GM18951 (cell line): ENCODE measurements around the gene SLC6A12.
"Not testable (repeated sequence)": the region's sequence is repeated elsewhere in the genome, so short reads cannot be mapped to it uniquely, and the experiment has no call there.

ENCODE experiments used
- POLR2A ChIP-seq: IDR thresholded peaks from 4 replicates; pipeline ENCODE4 v1.6.1; 2011; ENCODE audit warnings: mild to moderate bottlenecking; ENCODE audit not compliant: insufficient read length, insufficient read depth; ENCODE audit errors: extremely low read depth
- in situ Hi-C: fragments of 300-500 bp; cut with MboI; formaldehyde crosslinking; loops from one replicate; pipeline ENCODE4 v1.12.0; 2022; ENCODE audit warnings: low sequenced_read_pairs, mixed read lengths, inconsistent platforms; ENCODE audit not compliant: unreplicated experiment

SLC6A12 gene

DNA sequence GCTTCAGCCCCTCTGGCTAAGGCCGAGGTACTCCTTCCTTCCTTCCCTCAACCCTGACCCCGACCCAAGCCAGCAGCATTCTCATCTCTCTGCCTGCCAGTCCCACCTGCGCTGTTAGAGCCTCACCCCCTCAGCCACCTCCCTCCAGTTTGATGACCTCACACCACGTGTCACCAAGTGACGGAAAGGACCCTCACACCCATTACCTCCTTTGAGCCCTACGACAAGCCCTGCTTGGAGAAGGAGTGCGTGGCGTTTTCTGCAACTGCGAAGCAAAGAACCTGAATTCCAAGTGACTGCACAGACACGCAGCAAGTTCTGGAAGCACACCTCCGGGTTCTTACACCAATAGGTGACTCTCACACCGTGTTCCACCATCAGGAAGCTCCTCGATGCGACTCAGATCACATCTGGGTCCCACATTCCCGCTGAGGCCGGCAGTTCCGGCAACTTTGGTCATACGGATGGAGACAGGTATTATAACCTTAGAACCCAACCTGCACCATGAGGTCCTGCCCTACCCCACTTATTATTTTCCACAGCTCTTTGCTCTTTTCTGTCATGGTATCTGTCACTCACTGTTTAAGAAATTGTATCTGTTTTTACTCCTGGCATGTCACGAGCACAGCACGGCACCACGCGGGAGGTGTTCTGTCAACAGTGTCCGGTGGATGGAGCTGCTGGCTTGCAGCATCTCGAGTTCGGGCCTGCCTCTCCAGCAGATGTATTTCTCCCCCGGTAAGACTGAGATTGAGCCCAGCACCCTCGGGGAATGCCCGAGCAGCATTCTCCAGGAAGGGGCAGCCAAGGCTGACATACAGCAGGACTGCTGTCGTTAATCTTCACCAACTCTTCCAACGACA is 5.0 kb upstream of the SLC6A12 start:
- TF ChIP-seq POLR2A = no peak
- in situ Hi-C loops = no loop called here

GRCh38 chr12:218221-218620 is 4.3 kb upstream of the SLC6A12 start:
- in situ Hi-C loops = no loop called here
- TF ChIP-seq POLR2A = no peak

DNA sequence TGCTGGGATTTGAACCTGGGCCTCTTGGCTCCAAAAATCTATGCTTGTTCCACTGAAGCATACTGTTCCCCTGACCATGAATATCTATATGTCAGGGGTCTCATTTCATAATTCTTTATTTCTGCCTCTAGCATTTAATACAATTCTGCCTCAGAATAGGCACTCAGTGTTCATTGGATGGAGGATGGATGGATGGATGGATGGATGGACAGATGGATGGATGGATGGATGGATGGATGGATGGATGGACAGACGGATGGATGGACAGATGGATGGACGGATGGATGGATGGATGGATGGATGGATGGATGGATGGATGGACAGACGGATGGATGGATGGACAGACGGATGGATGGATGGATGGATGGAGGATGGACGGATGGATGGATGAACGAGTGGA is 3.1 kb upstream of the SLC6A12 start:
- in situ Hi-C loops = not testable (repeated sequence)

GRCh38 chr12:215116-215515 is 1.2 kb upstream of the SLC6A12 start:
- in situ Hi-C loops = no loop called here
- no peak for TF ChIP-seq POLR2A

GRCh38 chr12:213527-213932 is 427 bp downstream of the SLC6A12 start:
- no peak for TF ChIP-seq POLR2A
- in situ Hi-C loops = no loop called here

- in situ Hi-C loops = no loop called here
- TF ChIP-seq POLR2A = no peak
Measured at GRCh38 chr12:212715-213526, 1.0 kb downstream of the SLC6A12 start.

- no peak for TF ChIP-seq POLR2A
- in situ Hi-C loops = no loop called here
Measured at GRCh38 chr12:212415-212714, 1.6 kb downstream of the SLC6A12 start.

- TF ChIP-seq POLR2A = no peak
- in situ Hi-C loops = no loop called here
Measured at GRCh38 chr12:211639-212414, 2.1 kb downstream of the SLC6A12 start.

GRCh38 chr12:211142-211465 is 2.9 kb downstream of the SLC6A12 start:
- TF ChIP-seq POLR2A = no peak
- in situ Hi-C loops = no loop called here

DNA sequence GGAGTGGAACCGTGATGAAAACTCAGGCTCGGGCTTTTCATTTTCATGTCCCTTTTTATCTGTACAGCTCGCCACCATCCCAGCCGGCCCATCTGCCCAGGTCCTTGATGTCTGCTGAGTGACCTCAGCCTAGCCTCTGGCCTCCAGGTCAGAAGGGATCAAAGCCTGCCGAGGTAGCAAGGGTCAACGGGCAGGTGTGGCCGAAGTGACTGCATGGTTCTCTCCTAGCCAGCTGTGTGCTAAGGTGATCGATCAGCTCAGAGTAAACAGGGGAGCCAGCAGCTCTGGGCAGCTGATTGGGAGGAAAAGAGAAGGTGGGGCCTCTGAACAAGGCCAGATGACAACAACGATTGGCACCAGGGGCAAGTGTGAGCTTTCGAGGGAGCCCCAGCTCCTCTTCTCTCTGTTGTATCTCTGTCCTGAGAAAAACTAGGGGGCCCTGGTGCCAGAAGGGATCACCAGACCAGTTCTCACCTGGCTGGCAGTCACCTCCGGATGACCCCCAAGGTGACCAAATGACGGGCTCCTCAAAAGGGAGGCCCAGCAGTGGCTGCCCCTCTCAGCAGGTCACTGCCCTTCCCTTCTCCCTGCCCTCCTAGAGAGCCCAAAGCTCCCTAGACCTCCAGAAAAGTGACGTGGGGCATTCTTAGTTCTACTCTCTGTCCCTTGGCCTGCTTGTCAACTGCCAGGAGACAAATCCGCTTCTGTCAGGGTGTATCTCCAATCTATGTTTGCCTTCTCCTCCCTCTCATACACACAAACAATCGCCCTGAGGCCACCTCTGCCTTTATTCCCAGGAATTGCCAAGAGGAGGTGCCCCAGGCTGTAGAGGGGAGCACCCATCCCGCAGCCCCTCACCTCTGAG is 3.4 kb downstream of the SLC6A12 start:
- TF ChIP-seq POLR2A = no peak
- in situ Hi-C loops = no loop called here

GRCh38 chr12:209851-210250 is 4.1 kb downstream of the SLC6A12 start:
- no peak for TF ChIP-seq POLR2A
- in situ Hi-C loops = no loop called here

DNA sequence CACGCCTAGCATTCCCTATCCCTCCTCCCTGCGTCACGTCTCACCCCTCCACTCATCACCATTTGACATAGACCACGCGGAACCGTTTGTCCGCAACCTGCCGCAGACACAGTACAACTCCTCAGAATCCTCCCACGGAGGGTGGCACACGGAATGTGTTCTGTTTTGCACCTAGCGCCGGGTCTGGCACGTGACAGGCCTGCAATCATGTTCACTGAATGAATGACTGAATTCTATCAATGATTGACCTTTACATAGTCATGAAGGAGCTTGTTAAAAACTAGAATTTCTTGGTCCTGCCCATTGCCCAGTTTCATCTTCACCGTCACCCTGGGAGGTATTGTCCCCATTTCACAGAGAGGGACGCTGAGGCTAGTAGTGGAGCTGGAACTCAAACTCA is 4.7 kb downstream of the SLC6A12 start:
- TF ChIP-seq POLR2A = no peak
- in situ Hi-C loops = no loop called here

DNA sequence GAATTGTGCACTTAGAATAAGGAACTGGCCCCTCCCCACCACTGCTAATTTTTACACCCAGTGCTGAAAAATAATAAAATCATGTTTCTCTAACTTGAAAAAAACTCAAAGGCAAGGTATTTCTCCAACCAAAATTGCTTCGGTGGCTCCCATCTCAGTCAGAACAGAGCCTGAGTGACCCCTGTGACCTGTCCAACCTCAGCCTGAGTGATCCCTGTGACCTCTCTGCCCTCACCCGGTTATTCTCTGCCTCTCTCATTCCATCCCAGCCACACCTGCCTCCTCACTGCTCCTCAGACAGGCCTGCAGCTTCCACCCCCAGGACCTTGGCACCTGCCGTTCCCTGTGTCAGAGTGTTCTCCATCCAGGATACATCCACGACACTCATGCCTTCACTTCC is 5.1 kb downstream of the SLC6A12 start:
- in situ Hi-C loops = no loop called here
- no peak for TF ChIP-seq POLR2A
